ENCODE data around the gene BRICD5.

The BRICD5 gene

DNA sequence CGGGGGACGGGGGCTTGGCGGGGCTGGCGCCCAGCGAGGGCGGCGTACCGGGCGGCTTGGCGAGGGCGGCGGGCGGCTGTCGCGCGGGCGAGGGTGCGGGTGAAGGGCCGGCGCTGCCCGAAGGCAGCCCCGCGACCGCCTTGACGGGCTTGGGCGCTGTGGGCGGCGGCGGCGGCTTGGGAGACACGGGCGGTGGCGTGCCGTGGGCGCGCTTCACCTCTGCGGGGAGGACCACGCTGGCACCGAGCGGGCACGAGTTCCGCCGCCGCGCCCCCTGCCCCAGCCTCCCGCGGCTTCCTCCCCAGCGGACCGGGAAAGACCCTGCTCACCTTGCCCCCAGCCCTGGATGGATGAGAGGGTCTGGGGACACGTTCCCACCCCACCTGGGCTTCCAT, 31.6 kb downstream of the BRICD5 start:
- H3K4me3 ChIP-seq (ENCODE audit: low read length) = no peak overlapping the region
- TF ChIP-seq ZNF274 (IDR thresholded peaks at IDR 0.05; ENCODE audit: low read depth, low read length) = no peak

GRCh38 chr16:2178321-2179106, 32.1 kb downstream of the BRICD5 start:
- TF ChIP-seq ZNF274 (IDR thresholded peaks at IDR 0.05; ENCODE audit: low read depth, low read length) = no peak
- H3K4me3 ChIP-seq (ENCODE audit: low read length) = no peak overlapping the region

DNA sequence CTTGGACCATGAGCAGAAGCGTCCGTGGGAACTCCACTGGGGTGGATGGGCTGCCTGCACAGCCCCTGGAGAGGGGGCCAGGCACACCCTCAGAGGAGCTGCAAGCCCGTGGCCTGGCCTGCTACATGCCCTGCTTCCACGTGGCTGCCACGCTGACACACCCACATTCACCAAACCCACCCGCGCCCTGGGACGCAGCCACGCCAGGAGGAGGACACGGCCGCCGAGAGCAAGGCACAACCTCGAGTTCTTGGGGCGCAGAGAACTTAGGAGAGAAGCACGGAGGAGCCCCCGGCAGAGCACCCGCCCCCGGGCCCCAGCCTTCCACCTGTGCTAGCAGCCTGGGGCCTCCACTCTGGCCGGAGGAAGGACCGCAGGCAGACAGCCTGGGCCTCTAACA, 33.1 kb downstream of the BRICD5 start:
- no peak overlapping the region for H3K4me3 ChIP-seq (ENCODE audit: low read length)
- no peak for TF ChIP-seq ZNF274 (IDR thresholded peaks at IDR 0.05; ENCODE audit: low read depth, low read length)

- no peak for TF ChIP-seq ZNF274 (IDR thresholded peaks at IDR 0.05; ENCODE audit: low read depth, low read length)
- no peak overlapping the region for H3K4me3 ChIP-seq (ENCODE audit: low read length)
Observed at GRCh38 chr16:2177101-2177500, 33.6 kb downstream of the BRICD5 start.

DNA sequence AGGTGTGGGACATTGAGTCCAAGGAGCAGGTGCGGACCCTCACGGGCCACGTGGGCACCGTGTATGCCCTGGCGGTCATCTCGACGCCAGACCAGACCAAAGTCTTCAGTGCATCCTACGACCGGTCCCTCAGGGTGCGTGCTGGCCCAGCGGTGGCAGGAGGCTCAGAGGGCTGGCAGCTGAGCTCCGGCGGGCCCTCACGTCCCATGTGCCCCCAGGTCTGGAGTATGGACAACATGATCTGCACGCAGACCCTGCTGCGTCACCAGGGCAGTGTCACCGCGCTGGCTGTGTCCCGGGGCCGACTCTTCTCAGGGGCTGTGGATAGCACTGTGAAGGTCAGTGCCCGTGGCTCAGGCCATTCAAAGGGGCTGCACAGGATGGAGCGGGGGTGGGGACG, 34.6 kb downstream of the BRICD5 start:
- no peak for TF ChIP-seq ZNF274 (IDR thresholded peaks at IDR 0.05; ENCODE audit: low read depth, low read length)

GRCh38 chr16:2175454-2175853, 35.2 kb downstream of the BRICD5 start:
- TF ChIP-seq ZNF274 (IDR thresholded peaks at IDR 0.05; ENCODE audit: low read depth, low read length) = no peak
- H3K4me3 ChIP-seq (ENCODE audit: low read length) = no peak overlapping the region

More for the DNA sequence above, 34.6 kb downstream of the BRICD5 start:
- no peak overlapping the region for H3K4me3 ChIP-seq (ENCODE audit: low read length)

GRCh38 chr16:2174396-2175131, 36.1 kb downstream of the BRICD5 start:
- no peak for TF ChIP-seq ZNF274 (IDR thresholded peaks at IDR 0.05; ENCODE audit: low read depth, low read length)
- no peak overlapping the region for H3K4me3 ChIP-seq (ENCODE audit: low read length)

DNA sequence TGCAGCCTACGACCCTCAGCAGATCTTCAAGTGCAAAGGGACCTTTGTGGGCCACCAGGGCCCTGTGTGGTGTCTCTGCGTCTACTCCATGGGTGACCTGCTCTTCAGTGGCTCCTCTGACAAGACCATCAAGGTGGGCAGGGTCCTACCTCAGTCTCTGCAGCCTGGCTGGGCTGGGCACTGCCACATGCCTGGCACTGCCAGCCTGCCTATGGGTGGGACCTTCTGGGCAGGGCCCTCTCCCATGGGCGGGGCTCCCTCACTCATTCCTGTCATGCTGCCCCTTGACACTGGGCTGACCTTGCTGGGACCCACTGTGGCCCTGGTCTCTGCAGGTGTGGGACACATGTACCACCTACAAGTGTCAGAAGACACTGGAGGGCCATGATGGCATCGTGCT, 36.7 kb downstream of the BRICD5 start:
- no peak for TF ChIP-seq ZNF274 (IDR thresholded peaks at IDR 0.05; ENCODE audit: low read depth, low read length)

GRCh38 chr16:2173366-2173765, 37.3 kb downstream of the BRICD5 start:
- H3K4me3 ChIP-seq (ENCODE audit: low read length) = no peak overlapping the region
- TF ChIP-seq ZNF274 (IDR thresholded peaks at IDR 0.05; ENCODE audit: low read depth, low read length) = no peak

More for the DNA sequence above, 36.7 kb downstream of the BRICD5 start:
- no peak overlapping the region for H3K4me3 ChIP-seq (ENCODE audit: low read length)

- no peak for TF ChIP-seq ZNF274 (IDR thresholded peaks at IDR 0.05; ENCODE audit: low read depth, low read length)
- no peak overlapping the region for H3K4me3 ChIP-seq (ENCODE audit: low read length)
Observed at GRCh38 chr16:2172688-2173335, 37.9 kb downstream of the BRICD5 start.

DNA sequence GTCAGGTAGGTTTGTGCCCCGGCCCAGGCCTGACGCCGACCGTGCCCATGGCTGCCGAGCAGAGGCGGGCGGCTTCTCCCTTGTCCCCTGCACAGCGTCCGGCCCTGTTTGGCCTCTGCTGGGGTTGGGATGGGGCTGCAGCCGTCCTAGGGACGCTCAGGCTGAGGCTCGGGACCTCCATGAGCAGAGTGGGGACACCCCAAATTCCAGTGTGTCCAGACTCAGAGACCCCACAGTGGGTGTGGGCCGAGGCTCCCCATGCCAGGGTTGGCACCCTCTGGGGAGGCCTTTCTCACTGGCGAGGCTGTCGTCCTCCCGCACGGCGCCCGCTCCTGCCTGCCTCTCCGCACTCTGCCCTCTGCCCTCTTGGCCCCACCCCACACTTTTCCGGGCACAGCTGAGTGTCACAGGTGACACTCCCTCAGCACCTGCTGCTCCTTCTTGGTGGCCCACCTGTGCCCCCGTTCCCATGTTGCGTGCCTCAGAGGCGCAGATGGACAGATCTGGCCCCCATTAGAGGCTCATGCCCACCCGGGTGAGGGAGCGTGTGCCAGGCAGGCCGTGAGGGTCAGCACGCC, 39.0 kb downstream of the BRICD5 start:
- H3K4me3 ChIP-seq (ENCODE audit: low read length) = no peak overlapping the region
- no peak for TF ChIP-seq ZNF274 (IDR thresholded peaks at IDR 0.05; ENCODE audit: low read depth, low read length)

- no peak overlapping the region for H3K4me3 ChIP-seq (ENCODE audit: low read length)
- TF ChIP-seq ZNF274 (IDR thresholded peaks at IDR 0.05; ENCODE audit: low read depth, low read length) = no peak
Observed at GRCh38 chr16:2170587-2171435, 39.9 kb downstream of the BRICD5 start.

DNA sequence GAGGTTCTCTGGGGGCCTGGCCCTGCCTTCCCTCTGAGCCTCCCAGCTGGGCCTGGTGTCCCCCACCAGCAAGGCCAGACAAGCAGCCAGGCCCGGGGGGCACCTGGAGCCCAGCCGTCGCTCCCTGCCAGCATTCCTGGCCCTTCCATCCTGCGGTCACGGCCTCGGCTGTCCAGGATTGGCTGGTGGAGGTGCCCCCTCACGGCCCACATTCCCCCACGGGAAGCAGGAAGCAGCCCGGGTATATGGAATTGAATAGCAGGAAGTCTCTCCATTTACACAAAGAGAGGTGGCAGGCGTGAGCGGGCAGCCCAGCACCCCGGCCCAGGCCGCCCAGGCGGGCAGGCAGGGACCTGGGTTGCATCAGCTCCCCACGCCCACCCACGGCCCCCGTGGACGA, 40.6 kb downstream of the BRICD5 start:
- no peak overlapping the region for H3K4me3 ChIP-seq (ENCODE audit: low read length)
- TF ChIP-seq ZNF274 (IDR thresholded peaks at IDR 0.05; ENCODE audit: low read depth, low read length) = no peak

Measured in GM08714 (cell line).